K562 (cell line): ENCODE measurements around the gene HIVEP1. TPM values are rescaled to one million over a fixed set of nuclear protein-coding genes. Genes with fewer than 3 reads are reported as not detected.

Source experiments
- ETV6 ChIP-seq, 3 experiments: fragments of 150-350 bp in 1 of 3; sonication (generic) in 1 of 3; formaldehyde crosslinking in 1 of 3; IDR thresholded peaks; 2 replicates each; pipeline versions ENCODE4 v1.6.1 to v1.8.0; 2014 to 2022; ENCODE audit warnings: borderline replicate concordance in 2 of 3, low read depth in 2 of 3, antibody characterized with exemption in 1 of 3, low read length in 1 of 3, mild to moderate bottlenecking in 1 of 3, missing genetic modification reagents in 1 of 3
- HSF4 ChIP-seq: fragments of 250-450 bp; sonication (Bioruptor Pico); IDR thresholded peaks from 2 replicates; pipeline ENCODE4 v2.1.2; 2022; ENCODE audit warnings: mild to moderate bottlenecking, moderate library complexity, borderline replicate concordance
- REST ChIP-seq, 2 experiments: fragments of 450-650 bp; formaldehyde crosslinking in 1 of 2; IDR thresholded peaks; 2 replicates each; pipeline versions ENCODE4 v1.4.0 to v1.6.1; 2014 to 2020; ENCODE audit warnings: mild to moderate bottlenecking in 2 of 2, borderline replicate concordance in 1 of 2, low read depth in 1 of 2
- ZNF592 ChIP-seq: fragments of 450-650 bp; IDR thresholded peaks from 2 replicates; pipeline ENCODE4 v1.6.1; 2017; ENCODE audit warnings: antibody characterized with exemption, mild to moderate bottlenecking
- polyA plus RNA-seq, 8 experiments: library from polyadenylated mRNA; depleted of rRNA in 4 of 8; stranded (reverse) in 5 of 8; unstranded in 3 of 8; fragments of >200 nt; fragmentation: Nextera tagmentation in 2 of 8; fragmentation: Illumina TruSeq in 1 of 8; extraction: Ambion mirVana in 2 of 8; extraction: Trizol in 1 of 8; gene quantifications; 2 replicates each; pipeline versions ENCODE4 v1.2.1 to v1.2.3, GENCODE V29; 2011 to 2014; ENCODE audit warnings: inconsistent platforms in 1 of 8, missing spikeins in 1 of 8
- total RNA-seq, 7 experiments: library from RNA; depleted of rRNA in 6 of 7; stranded (reverse); fragments of >200 nt in 6 of 7; fragmentation: Illumina TruSeq in 2 of 7; extraction: Trizol in 2 of 7; gene quantifications; 2 replicates each; pipeline versions ENCODE4 v1.2.1 to v1.2.3, GENCODE V29; 2011 to 2021; ENCODE audit warnings: low replicate concordance in 1 of 7
- TF ChIP-seq, protein P1 (sequence below): fragments of 150-350 bp; conservative IDR thresholded peaks from 2 replicates; pipeline ENCODE4 v1.6.1; 2014; ENCODE audit warnings: low read length
- TF ChIP-seq, protein P2 (sequence below): fragments of 450-650 bp; IDR thresholded peaks from 2 replicates; pipeline ENCODE4 v1.6.1; 2017; ENCODE audit warnings: antibody characterized with exemption

Gene HIVEP1
- total and polyA plus RNA-seq, 9 of the 15 experiments (the other 6 are each of a cell fraction or from before 2014, with no cell fraction given): 6.0 to 33.3 (median 21.7) TPM

DNA sequence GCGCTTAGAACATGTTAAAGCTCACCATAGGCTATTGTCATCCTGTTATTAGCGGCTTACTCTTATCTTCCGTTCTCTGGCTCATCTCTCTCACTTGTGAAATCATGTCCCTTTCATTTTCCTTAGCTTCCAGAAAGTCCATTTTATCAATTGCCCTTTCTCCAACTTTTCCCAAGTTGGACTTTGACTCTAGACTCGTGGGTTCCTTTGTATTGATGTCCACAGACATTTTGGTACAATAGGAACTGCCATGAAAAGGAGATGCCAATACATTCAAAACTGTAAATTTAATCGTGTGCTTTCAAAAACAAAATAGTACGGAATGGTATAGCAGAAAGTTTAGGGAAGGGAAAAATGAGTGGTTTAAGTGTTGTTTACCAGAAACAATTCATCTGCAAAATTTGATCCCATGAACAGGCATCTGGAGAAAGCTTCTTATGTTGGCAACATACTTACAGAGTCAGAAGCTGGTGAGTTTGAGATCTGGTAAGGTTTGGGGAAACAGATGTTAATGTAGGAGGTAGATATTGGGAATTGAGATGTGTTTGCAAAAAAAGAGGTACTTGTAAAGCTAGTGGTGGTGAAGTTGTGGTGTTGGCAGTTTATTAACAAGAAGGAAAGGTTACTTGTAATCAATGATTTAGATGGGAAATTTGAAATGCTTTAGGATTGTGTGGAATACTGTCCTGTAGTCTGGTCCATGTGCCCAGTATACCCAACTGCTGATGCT is 10.2 kb upstream of the HIVEP1 start (continued):
- TF ChIP-seq ZNF592 (no peak), ETV6 (IDR thresholded peaks at IDR 0.05; ENCODE audit: borderline replicate concordance in 1 of 2, low read depth in 2 of 2, low read length in 1 of 2) (no peak), ETV6 (CRISPR knock-in tag; IDR thresholded peaks at IDR 0.05; ENCODE audit: borderline replicate concordance) (no peak), HSF4 (CRISPR knock-in tag) (no peak), REST (IDR thresholded peaks at IDR 0.05; ENCODE audit: borderline replicate concordance) (no peak), REST (CRISPR knock-in tag; IDR thresholded peaks at IDR 0.05; ENCODE audit: low read depth) (no peak)
- TF ChIP-seq, protein P1, sequence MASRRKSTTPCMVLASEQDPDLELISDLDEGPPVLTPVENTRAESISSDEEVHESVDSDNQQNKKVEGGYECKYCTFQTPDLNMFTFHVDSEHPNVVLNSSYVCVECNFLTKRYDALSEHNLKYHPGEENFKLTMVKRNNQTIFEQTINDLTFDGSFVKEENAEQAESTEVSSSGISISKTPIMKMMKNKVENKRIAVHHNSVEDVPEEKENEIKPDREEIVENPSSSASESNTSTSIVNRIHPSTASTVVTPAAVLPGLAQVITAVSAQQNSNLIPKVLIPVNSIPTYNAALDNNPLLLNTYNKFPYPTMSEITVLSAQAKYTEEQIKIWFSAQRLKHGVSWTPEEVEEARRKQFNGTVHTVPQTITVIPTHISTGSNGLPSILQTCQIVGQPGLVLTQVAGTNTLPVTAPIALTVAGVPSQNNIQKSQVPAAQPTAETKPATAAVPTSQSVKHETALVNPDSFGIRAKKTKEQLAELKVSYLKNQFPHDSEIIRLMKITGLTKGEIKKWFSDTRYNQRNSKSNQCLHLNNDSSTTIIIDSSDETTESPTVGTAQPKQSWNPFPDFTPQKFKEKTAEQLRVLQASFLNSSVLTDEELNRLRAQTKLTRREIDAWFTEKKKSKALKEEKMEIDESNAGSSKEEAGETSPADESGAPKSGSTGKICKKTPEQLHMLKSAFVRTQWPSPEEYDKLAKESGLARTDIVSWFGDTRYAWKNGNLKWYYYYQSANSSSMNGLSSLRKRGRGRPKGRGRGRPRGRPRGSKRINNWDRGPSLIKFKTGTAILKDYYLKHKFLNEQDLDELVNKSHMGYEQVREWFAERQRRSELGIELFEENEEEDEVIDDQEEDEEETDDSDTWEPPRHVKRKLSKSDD: no peak
- TF ChIP-seq, protein P2, sequence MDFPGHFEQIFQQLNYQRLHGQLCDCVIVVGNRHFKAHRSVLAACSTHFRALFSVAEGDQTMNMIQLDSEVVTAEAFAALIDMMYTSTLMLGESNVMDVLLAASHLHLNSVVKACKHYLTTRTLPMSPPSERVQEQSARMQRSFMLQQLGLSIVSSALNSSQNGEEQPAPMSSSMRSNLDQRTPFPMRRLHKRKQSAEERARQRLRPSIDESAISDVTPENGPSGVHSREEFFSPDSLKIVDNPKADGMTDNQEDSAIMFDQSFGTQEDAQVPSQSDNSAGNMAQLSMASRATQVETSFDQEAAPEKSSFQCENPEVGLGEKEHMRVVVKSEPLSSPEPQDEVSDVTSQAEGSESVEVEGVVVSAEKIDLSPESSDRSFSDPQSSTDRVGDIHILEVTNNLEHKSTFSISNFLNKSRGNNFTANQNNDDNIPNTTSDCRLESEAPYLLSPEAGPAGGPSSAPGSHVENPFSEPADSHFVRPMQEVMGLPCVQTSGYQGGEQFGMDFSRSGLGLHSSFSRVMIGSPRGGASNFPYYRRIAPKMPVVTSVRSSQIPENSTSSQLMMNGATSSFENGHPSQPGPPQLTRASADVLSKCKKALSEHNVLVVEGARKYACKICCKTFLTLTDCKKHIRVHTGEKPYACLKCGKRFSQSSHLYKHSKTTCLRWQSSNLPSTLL: no peak
